ENCODE measurements around the gene CHST11. TPM values are rescaled to one million over a fixed set of nuclear protein-coding genes. Genes with fewer than 3 reads are reported as not detected.

CHST11 gene
- total RNA-seq, 1 donor from 2014 or later = 11.4 TPM

GRCh38 chr12:104662203-104662602, 205.5 kb downstream of the CHST11 start:
- Mint-ChIP-seq H3K36me3 (ENCODE audit: insufficient read depth) (no peaks in the 10 kb centered on the region), H3K27me3 (peaks cover 7% of the 10 kb centered on the region), H3K4me1 (ENCODE audit: low read depth) (peaks cover 16% of the 10 kb centered on the region), H3K4me3 (ENCODE audit: low read depth) (no peak overlapping the region), H3K27ac (peak overlapping the region; percentile 31), H3K9me3 (ENCODE audit: low read depth) (no peaks in the 10 kb centered on the region)
- DNase-seq (ENCODE audit: low spot score, unreplicated experiment) = no peak
- no peak for TF ChIP-seq CTCF (IDR thresholded peaks at IDR 0.05; ENCODE audit: unreplicated experiment)

- H3K36me3 Mint-ChIP-seq (ENCODE audit: insufficient read depth) = no peaks in the 10 kb centered on the region
- H3K9me3 Mint-ChIP-seq (ENCODE audit: low read depth) = no peaks in the 10 kb centered on the region
- no peak for DNase-seq (ENCODE audit: low spot score, unreplicated experiment)
- no peak overlapping the region for H3K27ac Mint-ChIP-seq
- H3K4me3 Mint-ChIP-seq (ENCODE audit: low read depth) = no peak overlapping the region
- peaks cover 7% of the 10 kb centered on the region for H3K27me3 Mint-ChIP-seq
- no peak for TF ChIP-seq CTCF (IDR thresholded peaks at IDR 0.05; ENCODE audit: unreplicated experiment)
- H3K4me1 Mint-ChIP-seq (ENCODE audit: low read depth) = peaks cover 10% of the 10 kb centered on the region
Measured at GRCh38 chr12:104662908-104663307, 206.2 kb downstream of the CHST11 start.

GRCh38 chr12:104664351-104664750, 207.6 kb downstream of the CHST11 start:
- no peak overlapping the region for H3K27ac Mint-ChIP-seq
- no peaks in the 10 kb centered on the region for H3K36me3 Mint-ChIP-seq (ENCODE audit: insufficient read depth)
- peaks cover 7% of the 10 kb centered on the region for H3K27me3 Mint-ChIP-seq
- H3K4me3 Mint-ChIP-seq (ENCODE audit: low read depth) = no peak overlapping the region
- no peak for TF ChIP-seq CTCF (IDR thresholded peaks at IDR 0.05; ENCODE audit: unreplicated experiment)
- no peak for DNase-seq (ENCODE audit: low spot score, unreplicated experiment)
- H3K9me3 Mint-ChIP-seq (ENCODE audit: low read depth) = no peaks in the 10 kb centered on the region
- H3K4me1 Mint-ChIP-seq (ENCODE audit: low read depth) = peaks cover 24% of the 10 kb centered on the region

GRCh38 chr12:104665296-104665695, 208.5 kb downstream of the CHST11 start:
- Mint-ChIP-seq H3K4me3 (ENCODE audit: low read depth) (no peak overlapping the region), H3K27me3 (peaks cover 7% of the 10 kb centered on the region), H3K27ac (no peak overlapping the region), H3K9me3 (ENCODE audit: low read depth) (no peaks in the 10 kb centered on the region), H3K36me3 (ENCODE audit: insufficient read depth) (no peaks in the 10 kb centered on the region), H3K4me1 (ENCODE audit: low read depth) (peaks cover 27% of the 10 kb centered on the region)
- DNase-seq (ENCODE audit: low spot score, unreplicated experiment) = no peak
- TF ChIP-seq CTCF (IDR thresholded peaks at IDR 0.05; ENCODE audit: unreplicated experiment) = no peak

- no peaks in the 10 kb centered on the region for H3K36me3 Mint-ChIP-seq (ENCODE audit: insufficient read depth)
- H3K4me3 Mint-ChIP-seq (ENCODE audit: low read depth) = no peak overlapping the region
- TF ChIP-seq CTCF (IDR thresholded peaks at IDR 0.05; ENCODE audit: unreplicated experiment) = no peak
- no peaks in the 10 kb centered on the region for H3K9me3 Mint-ChIP-seq (ENCODE audit: low read depth)
- no peak for DNase-seq (ENCODE audit: low spot score, unreplicated experiment)
- H3K27ac Mint-ChIP-seq = no peak overlapping the region
- H3K27me3 Mint-ChIP-seq = peaks cover 10% of the 10 kb centered on the region
- H3K4me1 Mint-ChIP-seq (ENCODE audit: low read depth) = peaks cover 34% of the 10 kb centered on the region
Measured at GRCh38 chr12:104667139-104667538, 210.4 kb downstream of the CHST11 start.
